Left kidney (tissue), 8 donors: ENCODE measurements around the gene NUDT7. TPM values are rescaled to one million over a fixed set of nuclear protein-coding genes. Genes with fewer than 3 reads are reported as not detected.
A peak's percentile ranks its signal among the peaks of the same experiment; 100 is the strongest.

ENCODE experiments used
- DNase-seq: peaks from one replicate; pipeline ENCODE4 v3.0.0-alpha.2; 2013
- long read RNA-seq, 8 donors: transcript quantifications; one replicate each; lab custom pipeline, GENCODE V29; 2026
- polyA plus RNA-seq: library from polyadenylated mRNA; unstranded; fragments of 120-200 nt; gene quantifications from one replicate; pipeline ENCODE4 v1.2.1, GENCODE V29; 2013; ENCODE audit not compliant: insufficient read length

NUDT7 gene
- 10.5 TPM for polyA plus RNA-seq
- long read RNA-seq, donor 1, partial matches to known transcripts = 0 of 7 reads
- long read RNA-seq, donor 1, other reads (novel, unspliced or antisense) = 0 of 7 reads
- long read RNA-seq, donor 2, transcript NUDT7-202 (3 exons, 930 nt) = major isoform, 5 of 6 reads
- long read RNA-seq, donor 2, partial matches to known transcripts = 0 of 6 reads
- long read RNA-seq, donor 2, other reads (novel, unspliced or antisense) = 0 of 6 reads
- long read RNA-seq, donor 3, partial matches to known transcripts = 0 of 4 reads
- long read RNA-seq, donor 3, other reads (novel, unspliced or antisense) = 0 of 4 reads
- long read RNA-seq, donor 4, partial matches to known transcripts = 0 of 1 reads
- long read RNA-seq, donor 4, other reads (novel, unspliced or antisense) = 0 of 1 reads
- long read RNA-seq, donor 5, transcript NUDT7-205 (5 exons, 899 nt) = minor isoform, 5 of 13 reads
- long read RNA-seq, donor 5, transcript NUDT7-202 (3 exons, 930 nt) = major isoform, 6 of 13 reads
- long read RNA-seq, donor 5, partial matches to known transcripts = 0 of 13 reads
- long read RNA-seq, donor 5, other reads (novel, unspliced or antisense) = 0 of 13 reads
- long read RNA-seq, donor 6, partial matches to known transcripts = 0 of 3 reads
- long read RNA-seq, donor 6, other reads (novel, unspliced or antisense) = 0 of 3 reads
- long read RNA-seq, donor 7, transcript NUDT7-201 (4 exons, 1,096 nt) = major isoform, 5 of 11 reads
- long read RNA-seq, donor 7, partial matches to known transcripts = 0 of 11 reads
- long read RNA-seq, donor 7, other reads (novel, unspliced or antisense) = 0 of 11 reads
- long read RNA-seq, donor 8, partial matches to known transcripts = 0 of 1 reads
- long read RNA-seq, donor 8, other reads (novel, unspliced or antisense) = 0 of 1 reads

- DNase-seq = peak; percentile 94
Measured at GRCh38 chr16:77722309-77723107, at the start of gene NUDT7. Gene NUDT7, plus strand, starts transcription at chr16:77722514. Its CDS starts 69 bp downstream, at chr16:77722583.

DNA sequence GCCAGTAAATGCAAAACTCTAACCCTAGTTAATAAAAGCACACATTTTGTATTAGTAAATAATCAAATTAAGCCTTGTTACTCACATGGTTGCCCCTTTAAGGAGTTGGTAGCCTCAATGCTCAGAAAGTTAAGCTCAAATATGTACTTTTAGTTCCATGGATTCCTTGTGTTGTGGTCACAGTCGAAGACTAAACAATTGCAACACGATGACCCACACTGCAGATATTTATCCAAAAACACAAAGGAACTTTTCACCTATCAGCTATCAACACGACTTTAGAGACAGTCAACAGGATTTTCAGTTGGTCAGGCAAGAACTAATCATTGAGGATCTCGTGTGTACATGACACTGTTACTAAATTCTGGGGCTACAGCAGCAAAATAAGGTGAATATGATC lies 47.4 kb upstream of the NUDT7 start:
- DNase-seq = no peak

GRCh38 chr16:77675464-77676324 lies 46.6 kb upstream of the NUDT7 start:
- DNase-seq = peak; percentile 73

- no peak for DNase-seq
Measured at GRCh38 chr16:77677129-77677528, 45.2 kb upstream of the NUDT7 start.

- DNase-seq = no peak
Measured at GRCh38 chr16:77679391-77679790, 42.9 kb upstream of the NUDT7 start.

DNA sequence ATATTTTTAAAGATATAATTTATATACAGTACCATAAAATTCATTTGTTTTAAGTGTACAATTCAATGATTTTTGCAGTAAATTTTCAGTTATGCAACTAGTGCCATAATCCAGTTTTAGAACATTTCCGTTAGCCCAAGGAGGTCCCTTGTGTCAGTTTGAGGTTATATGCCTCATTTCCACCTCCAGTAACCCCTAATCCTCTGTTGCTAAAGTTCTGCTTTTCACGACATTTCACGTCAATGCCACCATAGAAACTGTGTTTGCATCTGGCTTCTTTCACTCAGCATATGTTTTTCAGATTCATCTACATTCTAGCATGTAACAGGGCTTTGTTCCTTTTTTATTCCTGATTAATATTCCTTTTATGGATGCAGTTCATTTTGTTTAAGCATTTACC lies 42.4 kb upstream of the NUDT7 start:
- DNase-seq = no peak

- DNase-seq = no peak
Measured at GRCh38 chr16:77680496-77680895, 41.8 kb upstream of the NUDT7 start.

- DNase-seq = no peak
Measured at GRCh38 chr16:77682586-77682985, 39.7 kb upstream of the NUDT7 start.

DNA sequence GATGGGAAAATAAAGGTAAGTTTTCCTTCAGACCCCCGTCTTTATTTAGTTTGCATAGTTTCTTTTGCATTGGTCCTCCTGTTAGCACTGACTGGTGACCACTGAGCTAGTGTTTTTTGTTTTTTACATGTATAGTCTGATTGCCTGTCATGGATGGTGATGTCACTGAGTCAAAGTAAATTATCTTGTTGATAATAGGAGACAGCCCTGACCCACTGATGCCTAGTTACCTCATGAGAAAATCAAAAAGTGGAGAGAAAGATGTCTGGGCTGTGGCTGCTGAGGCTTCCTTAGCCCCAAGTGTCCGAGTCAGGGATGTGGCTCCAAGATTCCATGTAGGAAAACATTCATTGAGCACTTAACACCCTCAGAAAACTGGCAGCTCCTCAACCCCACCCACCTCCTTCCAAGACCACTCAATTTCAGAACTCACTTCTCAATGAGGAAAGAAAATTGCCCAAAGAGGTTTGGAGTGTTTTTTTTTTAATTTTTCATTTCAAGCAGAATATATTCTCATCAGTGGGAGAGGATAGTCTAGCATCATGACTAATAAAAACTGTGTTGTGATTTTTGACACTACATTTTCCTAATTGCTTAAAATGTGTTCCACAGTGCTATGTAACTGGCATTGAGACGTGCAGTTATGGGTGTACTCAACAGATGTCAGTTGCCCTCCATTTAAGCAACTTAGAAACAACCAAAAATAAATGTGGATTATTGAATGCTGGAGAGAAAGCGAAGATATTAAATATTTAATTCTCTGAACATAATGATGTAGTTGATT lies 38.7 kb upstream of the NUDT7 start:
- DNase-seq = no peak

GRCh38 chr16:77684181-77684526 lies 38.2 kb upstream of the NUDT7 start:
- no peak for DNase-seq

DNA sequence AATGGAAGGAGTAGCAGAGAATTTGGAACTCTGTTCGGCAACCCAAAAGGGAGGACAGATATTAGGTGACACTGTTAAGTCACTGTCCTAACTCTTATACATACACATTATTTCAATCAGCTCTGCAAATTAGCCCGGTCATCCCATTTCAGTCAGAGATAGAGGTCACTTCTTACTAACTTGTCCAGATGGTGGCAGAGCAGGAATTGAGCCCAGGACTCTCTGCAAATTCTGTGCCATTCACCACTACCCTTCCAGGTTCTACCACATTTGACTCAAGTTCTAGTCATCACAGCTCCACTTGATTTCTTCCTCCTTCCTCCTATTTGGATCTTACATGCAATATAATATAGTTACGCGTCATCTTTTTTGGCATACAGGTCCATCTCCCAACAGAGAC lies 35.9 kb upstream of the NUDT7 start:
- DNase-seq = no peak

GRCh38 chr16:77689971-77690370 lies 32.3 kb upstream of the NUDT7 start:
- no peak for DNase-seq

GRCh38 chr16:77690416-77690815 lies 31.9 kb upstream of the NUDT7 start:
- DNase-seq = no peak

GRCh38 chr16:77692612-77693011 lies 29.7 kb upstream of the NUDT7 start:
- no peak for DNase-seq

- no peak for DNase-seq
Measured at GRCh38 chr16:77696149-77696548, 26.2 kb upstream of the NUDT7 start.

GRCh38 chr16:77700846-77701245 lies 21.5 kb upstream of the NUDT7 start:
- DNase-seq = no peak

- DNase-seq = no peak
Measured at GRCh38 chr16:77705351-77705750, 17.0 kb upstream of the NUDT7 start.

DNA sequence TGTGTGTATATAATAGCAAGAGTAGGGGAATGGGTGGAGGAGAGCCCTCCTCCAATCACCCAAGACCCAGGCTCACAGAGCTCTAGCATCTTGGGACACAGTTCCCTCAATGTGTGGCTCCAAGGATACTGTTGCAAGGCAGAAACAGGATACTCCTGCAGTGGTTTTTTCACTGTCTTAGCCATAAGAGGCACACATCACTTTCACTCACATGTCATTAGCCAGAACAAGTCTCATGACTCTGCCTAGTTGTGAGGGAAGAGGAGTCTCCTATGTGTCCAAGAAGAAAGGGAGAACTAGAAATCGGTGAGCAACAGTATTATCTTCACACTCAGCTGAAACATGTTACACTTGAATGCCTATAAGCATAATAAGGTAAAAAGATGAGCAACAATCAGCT lies 11.1 kb upstream of the NUDT7 start:
- DNase-seq = no peak

DNA sequence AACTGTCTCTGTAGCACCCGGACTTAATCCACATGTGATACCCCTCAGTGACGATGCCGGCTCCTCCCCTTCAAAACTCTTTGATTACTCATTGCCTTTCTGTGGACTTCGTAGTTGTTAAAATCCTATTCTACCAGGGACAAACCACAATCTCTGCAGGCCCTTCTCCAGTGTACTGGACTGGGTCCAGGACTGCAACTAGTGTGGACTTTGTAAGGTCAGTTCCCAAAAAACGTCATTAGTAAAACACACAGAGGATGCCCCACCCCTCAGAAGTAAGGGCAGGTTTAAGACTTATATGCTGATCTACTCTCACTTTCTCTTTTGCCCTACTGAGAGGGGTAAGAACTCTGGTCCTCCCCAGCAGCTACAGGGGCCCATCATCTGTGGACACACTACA lies 10.5 kb upstream of the NUDT7 start:
- no peak for DNase-seq

- DNase-seq = no peak
Measured at GRCh38 chr16:77715145-77715544, 7.2 kb upstream of the NUDT7 start.
